Ascending aorta (tissue), 2 donors: ENCODE measurements around the gene LGALS3. TPM values are rescaled to one million over a fixed set of nuclear protein-coding genes. Genes with fewer than 3 reads are reported as not detected.
A peak's percentile ranks its signal among the peaks of the same experiment; 100 is the strongest.
"Not testable (repeated sequence)": the region's sequence is repeated elsewhere in the genome, so short reads cannot be mapped to it uniquely, and the experiment has no call there.

Experiments
- DNase-seq, 2 donors: peaks; one replicate each; pipeline ENCODE4 v3.0.0-alpha.2; 2019; ENCODE audit warnings: low spot score in 2 of 2
- H3K27ac ChIP-seq, 2 donors: fragments of 200-600 bp; sonication (generic); one replicate each; pipeline ENCODE4 v1.5.1; 2016 to 2017; ENCODE audit warnings: mild to moderate bottlenecking in 1 of 2
- H3K27me3 ChIP-seq: fragments of 200-600 bp; sonication (generic); one replicate; pipeline ENCODE4 v1.5.1; 2017
- H3K36me3 ChIP-seq, 2 donors: fragments of 200-600 bp; sonication (generic); one replicate each; pipeline ENCODE4 v1.5.1; 2016
- H3K4me1 ChIP-seq, 2 donors: fragments of 200-600 bp; sonication (generic); one replicate each; pipeline ENCODE4 v1.5.1; 2016 to 2017; ENCODE audit warnings: mild to moderate bottlenecking in 1 of 2
- H3K4me3 ChIP-seq, 2 donors: fragments of 200-600 bp; sonication (generic); one replicate each; pipeline ENCODE4 v1.5.1; 2016 to 2017; ENCODE audit warnings: mild to moderate bottlenecking in 1 of 2
- H3K9me3 ChIP-seq, 2 donors: fragments of 200-600 bp; sonication (generic); one replicate each; pipeline ENCODE4 v1.5.1; 2016
- CTCF ChIP-seq, 3 experiments: fragments of 200-600 bp in 2 of 3; fragments of 450-650 bp in 1 of 3; sonication (generic) in 2 of 3; IDR thresholded peaks; one replicate each; pipeline ENCODE4 v1.5.1; 2016 to 2019; ENCODE audit warnings: antibody characterized with exemption in 3 of 3, mild to moderate bottlenecking in 1 of 3, moderate library complexity in 1 of 3
- intact Hi-C: fragments of 100-400 bp; cut with DNase I; formaldehyde crosslinking; loops from one replicate; pipeline ENCODE4 v1.15.1; 2023
- total RNA-seq: library from RNA; depleted of rRNA; stranded (reverse); fragments of >200 nt; gene quantifications from one replicate; pipeline ENCODE4 v1.1.0, GENCODE V29; 2016

LGALS3 gene
- 358 TPM for total RNA-seq

- no peaks in the 10 kb centered on the region for H3K36me3 ChIP-seq
- peak within 1 kb of the TSS; percentile 95 to 97 for H3K27ac ChIP-seq
- peak within 1 kb of the TSS; percentile 77 to 92 for H3K4me3 ChIP-seq
- H3K27me3 ChIP-seq, result no peaks in the 10 kb centered on the region
- no peaks in the 10 kb centered on the region for H3K9me3 ChIP-seq
- no peak for TF ChIP-seq CTCF (IDR thresholded peaks at IDR 0.05)
- intact Hi-C loops, result loop anchor here (1.0 to 2.0 kb wide), 3 partner anchors 21 to 78 kb away; partner anchors contain the start of gene MAPK1IP1L
- H3K4me1 ChIP-seq, result peaks cover 10 to 34% of the 10 kb centered on the region in 2 donors
- DNase-seq, result peak in 1 of 2 donors; percentile 78
Observed at GRCh38 chr14:55129086-55129427, at the start of gene LGALS3. Gene LGALS3, plus strand, starts transcription at chr14:55129252. Its CDS starts 8,122 bp downstream, at chr14:55137374.

- H3K27me3 ChIP-seq, intact Hi-C loops, H3K4me3 ChIP-seq, H3K4me1 ChIP-seq, H3K36me3 ChIP-seq, H3K27ac ChIP-seq, DNase-seq, H3K9me3 ChIP-seq: not testable (repeated sequence)
Observed at GRCh38 chr14:55079961-55080360, 49.1 kb upstream of the LGALS3 start.

GRCh38 chr14:55084401-55085059 is 44.5 kb upstream of the LGALS3 start:
- no peak for TF ChIP-seq CTCF (IDR thresholded peaks at IDR 0.05)
- no peaks in the 10 kb centered on the region for H3K9me3 ChIP-seq
- H3K4me3 ChIP-seq, result no peak overlapping the region
- intact Hi-C loops, result no loop called here
- H3K4me1 ChIP-seq, result peaks cover 0 to 2% of the 10 kb centered on the region in 2 donors
- no peak overlapping the region for H3K27ac ChIP-seq
- DNase-seq, result no peak
- no peaks in the 10 kb centered on the region for H3K36me3 ChIP-seq
- H3K27me3 ChIP-seq, result no peaks in the 10 kb centered on the region

GRCh38 chr14:55085060-55085660 is 43.9 kb upstream of the LGALS3 start:
- Histone ChIP-seq H3K36me3 (no peaks in the 10 kb centered on the region), H3K4me1 (peaks cover 0 to 2% of the 10 kb centered on the region in 2 donors), H3K27ac (no peak overlapping the region), H3K27me3 (no peaks in the 10 kb centered on the region), H3K9me3 (no peaks in the 10 kb centered on the region), H3K4me3 (no peak overlapping the region)
- DNase-seq, result no peak
- intact Hi-C loops, result no loop called here
- no peak for TF ChIP-seq CTCF (IDR thresholded peaks at IDR 0.05)

- Histone ChIP-seq H3K27ac (no peak overlapping the region), H3K9me3 (no peaks in the 10 kb centered on the region), H3K27me3 (no peaks in the 10 kb centered on the region), H3K36me3 (no peaks in the 10 kb centered on the region), H3K4me3 (no peak overlapping the region), H3K4me1 (peaks cover 0 to 2% of the 10 kb centered on the region in 2 donors)
- DNase-seq, result no peak
- intact Hi-C loops, result no loop called here
- TF ChIP-seq CTCF (IDR thresholded peaks at IDR 0.05), result no peak
Observed at GRCh38 chr14:55086938-55087337, 42.1 kb upstream of the LGALS3 start.

GRCh38 chr14:55088356-55088755 is 40.7 kb upstream of the LGALS3 start:
- TF ChIP-seq CTCF (IDR thresholded peaks at IDR 0.05), result no peak
- Histone ChIP-seq H3K4me1 (peaks cover 0 to 2% of the 10 kb centered on the region in 2 donors), H3K27me3 (no peaks in the 10 kb centered on the region), H3K9me3 (no peaks in the 10 kb centered on the region), H3K4me3 (no peak overlapping the region), H3K27ac (no peak overlapping the region), H3K36me3 (no peaks in the 10 kb centered on the region)
- intact Hi-C loops, result loop anchor here (2.0 kb wide), 1 partner anchor 40 kb away; the partner anchor contains the start of gene LGALS3
- DNase-seq, result no peak
